ENCODE measurements around the gene KCTD20.

KCTD20 gene

DNA sequence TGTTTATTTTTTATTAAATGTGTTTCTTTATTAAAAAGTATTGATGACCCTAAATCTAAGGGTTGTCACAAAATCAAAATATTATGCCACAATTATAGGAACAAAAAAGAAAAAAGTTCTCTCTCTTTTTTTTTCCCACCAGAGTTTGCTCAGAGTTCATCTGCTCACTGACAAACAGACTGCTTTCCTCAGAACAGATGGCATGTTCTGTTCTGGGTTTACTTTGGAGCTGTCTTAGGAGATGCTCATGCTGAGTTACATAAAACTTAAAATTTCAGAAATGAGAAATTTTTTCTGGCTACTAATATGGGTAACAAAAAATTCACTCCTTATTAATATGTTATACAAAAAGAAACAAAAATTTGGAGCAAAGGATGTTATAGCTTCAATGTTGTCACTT is 74.2 kb downstream of the KCTD20 start:
- TF ChIP-seq SUZ12 (IDR thresholded peaks at IDR 0.05; ENCODE audit: extremely low read depth, insufficient read depth, insufficient read length) (no peak), ZNF274 (IDR thresholded peaks at IDR 0.05; ENCODE audit: low read depth, low read length) (no peak), YY1 (IDR thresholded peaks at IDR 0.05; ENCODE audit: insufficient read depth, insufficient read length) (no peak)
- H3K4me3 ChIP-seq (ENCODE audit: insufficient read length, low read depth), result no peak overlapping the region
- H3K4me1 ChIP-seq (ENCODE audit: insufficient read depth, insufficient read length), result no peaks in the 10 kb centered on the region
- H3K27me3 ChIP-seq (ENCODE audit: insufficient read depth, insufficient read length), result no peaks in the 10 kb centered on the region
- no peak for DNase-seq (ENCODE audit: low read depth, low spot score)
- peaks cover 63% of the 10 kb centered on the region for H3K36me3 ChIP-seq (ENCODE audit: insufficient read depth, insufficient read length, low read length)
- H3K9me3 ChIP-seq (ENCODE audit: insufficient read depth, low read length), result no peaks in the 10 kb centered on the region
- H3K9ac ChIP-seq (ENCODE audit: insufficient read length, low read depth), result no peak overlapping the region

DNA sequence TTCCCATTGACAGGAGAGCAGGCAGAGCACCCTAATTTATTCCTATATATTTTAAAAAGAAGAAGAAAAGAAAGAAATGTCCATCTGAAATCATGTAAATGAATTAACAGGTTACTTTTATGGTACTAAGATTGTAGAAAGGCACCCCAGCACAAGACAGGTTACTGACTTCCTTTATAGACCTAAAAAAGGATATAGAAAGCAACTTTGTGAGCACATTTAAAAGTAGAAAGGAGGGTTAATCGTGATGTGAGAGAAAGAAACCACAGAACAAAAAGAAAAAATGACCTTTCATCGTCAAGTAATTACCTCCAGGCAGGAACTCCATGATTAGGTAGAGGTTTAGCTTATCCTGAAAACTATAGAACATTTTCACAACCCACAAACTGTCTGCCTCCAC is 74.6 kb downstream of the KCTD20 start:
- TF ChIP-seq YY1 (IDR thresholded peaks at IDR 0.05; ENCODE audit: insufficient read depth, insufficient read length), result no peak
- TF ChIP-seq SUZ12 (IDR thresholded peaks at IDR 0.05; ENCODE audit: extremely low read depth, insufficient read depth, insufficient read length), result no peak
- no peak for TF ChIP-seq ZNF274 (IDR thresholded peaks at IDR 0.05; ENCODE audit: low read depth, low read length)
- no peaks in the 10 kb centered on the region for H3K4me1 ChIP-seq (ENCODE audit: insufficient read depth, insufficient read length)
- H3K27me3 ChIP-seq (ENCODE audit: insufficient read depth, insufficient read length), result no peaks in the 10 kb centered on the region
- DNase-seq (ENCODE audit: low read depth, low spot score), result no peak
- H3K9me3 ChIP-seq (ENCODE audit: insufficient read depth, low read length), result no peaks in the 10 kb centered on the region
- H3K9ac ChIP-seq (ENCODE audit: insufficient read length, low read depth), result no peak overlapping the region
- H3K4me3 ChIP-seq (ENCODE audit: insufficient read length, low read depth), result no peak overlapping the region
- H3K36me3 ChIP-seq (ENCODE audit: insufficient read depth, insufficient read length, low read length), result peaks cover 62% of the 10 kb centered on the region

DNA sequence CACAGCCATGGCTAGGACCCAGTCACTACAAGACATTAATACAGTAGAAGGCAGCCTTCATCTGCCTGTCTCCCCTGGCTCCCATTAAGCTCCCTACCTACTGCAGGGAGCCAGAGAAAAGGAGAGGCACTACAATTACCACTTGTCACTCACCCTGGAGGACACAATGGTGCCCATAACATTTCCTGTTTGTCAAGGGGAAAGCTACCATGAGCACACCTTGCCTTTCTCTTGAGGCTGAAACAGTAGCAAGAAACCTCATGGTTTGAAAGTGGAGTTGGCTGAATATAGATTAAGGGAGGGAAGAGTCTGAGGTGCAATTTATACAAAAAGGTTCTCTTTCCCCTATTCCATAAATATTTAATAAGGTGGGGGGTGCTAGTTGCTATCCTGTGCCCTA is 76.6 kb downstream of the KCTD20 start:
- H3K27me3 ChIP-seq (ENCODE audit: insufficient read depth, insufficient read length), result no peaks in the 10 kb centered on the region
- no peak for DNase-seq (ENCODE audit: low read depth, low spot score)
- TF ChIP-seq SUZ12 (IDR thresholded peaks at IDR 0.05; ENCODE audit: extremely low read depth, insufficient read depth, insufficient read length) (no peak), ZNF274 (IDR thresholded peaks at IDR 0.05; ENCODE audit: low read depth, low read length) (no peak), YY1 (IDR thresholded peaks at IDR 0.05; ENCODE audit: insufficient read depth, insufficient read length) (no peak)
- H3K9me3 ChIP-seq (ENCODE audit: insufficient read depth, low read length), result no peaks in the 10 kb centered on the region
- H3K36me3 ChIP-seq (ENCODE audit: insufficient read depth, insufficient read length, low read length), result peaks cover 69% of the 10 kb centered on the region
- no peak overlapping the region for H3K4me3 ChIP-seq (ENCODE audit: insufficient read length, low read depth)
- no peaks in the 10 kb centered on the region for H3K4me1 ChIP-seq (ENCODE audit: insufficient read depth, insufficient read length)
- no peak overlapping the region for H3K9ac ChIP-seq (ENCODE audit: insufficient read length, low read depth)

DNA sequence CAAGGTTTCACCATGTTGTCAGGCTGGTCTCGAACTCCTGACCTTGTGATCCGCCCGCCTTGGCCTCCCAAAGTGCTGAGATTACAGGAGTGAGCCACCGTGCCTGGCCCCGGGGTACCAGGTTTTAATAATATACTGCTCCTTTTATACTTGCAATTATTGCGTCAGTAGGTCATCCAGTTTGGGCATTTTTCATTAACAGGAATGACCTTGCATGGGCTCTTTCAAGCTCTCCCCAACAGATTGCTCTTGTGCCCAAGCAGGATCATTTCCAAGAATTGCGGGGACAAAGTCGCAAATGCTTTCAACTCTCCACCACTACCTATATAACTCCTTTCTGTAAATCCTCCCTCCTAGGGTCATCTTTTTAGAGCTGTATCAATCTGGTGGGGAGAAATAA is 80.7 kb downstream of the KCTD20 start:
- no peak overlapping the region for H3K9ac ChIP-seq (ENCODE audit: insufficient read length, low read depth)
- H3K4me1 ChIP-seq (ENCODE audit: insufficient read depth, insufficient read length), result no peaks in the 10 kb centered on the region
- no peak overlapping the region for H3K4me3 ChIP-seq (ENCODE audit: insufficient read length, low read depth)
- no peak for DNase-seq (ENCODE audit: low read depth, low spot score)
- no peak for TF ChIP-seq ZNF274 (IDR thresholded peaks at IDR 0.05; ENCODE audit: low read depth, low read length)
- no peak for TF ChIP-seq SUZ12 (IDR thresholded peaks at IDR 0.05; ENCODE audit: extremely low read depth, insufficient read depth, insufficient read length)
- no peak for TF ChIP-seq YY1 (IDR thresholded peaks at IDR 0.05; ENCODE audit: insufficient read depth, insufficient read length)
- H3K36me3 ChIP-seq (ENCODE audit: insufficient read depth, insufficient read length, low read length), result peaks cover 63% of the 10 kb centered on the region
- H3K9me3 ChIP-seq (ENCODE audit: insufficient read depth, low read length), result no peaks in the 10 kb centered on the region
- no peaks in the 10 kb centered on the region for H3K27me3 ChIP-seq (ENCODE audit: insufficient read depth, insufficient read length)

DNA sequence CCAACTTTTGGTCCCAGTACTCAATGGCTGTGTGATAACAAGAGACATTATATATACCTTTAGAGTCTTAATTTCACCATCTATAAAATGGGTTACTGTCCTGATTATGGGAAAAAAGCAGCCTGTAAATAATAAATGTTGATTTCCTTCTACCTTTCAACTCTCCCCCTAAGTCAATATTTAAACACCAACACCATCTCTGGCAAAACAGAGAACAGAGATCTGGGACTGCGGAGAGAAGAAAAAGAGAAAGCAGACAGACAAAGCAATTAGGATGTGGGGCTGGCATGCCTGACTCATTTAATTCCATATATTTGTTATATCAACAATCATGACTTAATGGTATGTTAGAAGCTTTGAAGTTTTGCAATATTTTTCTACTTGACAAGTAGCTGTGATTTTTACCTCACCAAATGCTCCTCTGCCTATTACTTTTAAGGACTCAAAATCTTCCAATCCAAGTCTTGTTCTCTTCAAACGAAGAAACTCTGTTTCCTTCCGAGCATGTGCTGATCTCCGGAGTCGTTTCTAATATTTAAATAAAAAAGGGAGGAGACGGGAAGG is 81.2 kb downstream of the KCTD20 start:
- TF ChIP-seq ZNF274 (IDR thresholded peaks at IDR 0.05; ENCODE audit: low read depth, low read length), result no peak
- TF ChIP-seq SUZ12 (IDR thresholded peaks at IDR 0.05; ENCODE audit: extremely low read depth, insufficient read depth, insufficient read length), result no peak
- TF ChIP-seq YY1 (IDR thresholded peaks at IDR 0.05; ENCODE audit: insufficient read depth, insufficient read length), result no peak
- peaks cover 63% of the 10 kb centered on the region for H3K36me3 ChIP-seq (ENCODE audit: insufficient read depth, insufficient read length, low read length)

DNA sequence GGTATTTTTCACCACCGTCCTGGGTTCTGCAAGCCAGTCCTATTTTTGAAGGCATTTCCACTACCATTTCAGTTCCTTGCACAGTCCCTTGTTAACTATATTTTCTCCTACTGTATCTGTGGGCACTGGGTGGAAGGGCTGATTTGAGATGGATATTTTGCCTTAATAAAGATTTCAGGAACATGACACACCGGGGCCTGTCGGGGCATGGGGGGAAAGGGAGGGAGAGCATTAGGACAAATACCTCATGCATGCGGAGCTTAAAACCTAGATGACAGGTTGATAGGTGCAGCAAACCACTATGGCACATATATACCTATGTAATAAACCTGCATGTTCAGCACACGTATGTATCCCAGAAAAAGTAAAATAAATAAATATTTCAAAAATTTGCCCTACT is 82.1 kb downstream of the KCTD20 start:
- Histone ChIP-seq H3K27me3 (ENCODE audit: insufficient read depth, insufficient read length) (no peaks in the 10 kb centered on the region), H3K4me3 (ENCODE audit: insufficient read length, low read depth) (no peak overlapping the region), H3K36me3 (ENCODE audit: insufficient read depth, insufficient read length, low read length) (peaks cover 61% of the 10 kb centered on the region), H3K4me1 (ENCODE audit: insufficient read depth, insufficient read length) (no peaks in the 10 kb centered on the region), H3K9ac (ENCODE audit: insufficient read length, low read depth) (no peak overlapping the region), H3K9me3 (ENCODE audit: insufficient read depth, low read length) (no peaks in the 10 kb centered on the region)
- DNase-seq (ENCODE audit: low read depth, low spot score), result no peak
- no peak for TF ChIP-seq SUZ12 (IDR thresholded peaks at IDR 0.05; ENCODE audit: extremely low read depth, insufficient read depth, insufficient read length)
- TF ChIP-seq ZNF274 (IDR thresholded peaks at IDR 0.05; ENCODE audit: low read depth, low read length), result no peak
- no peak for TF ChIP-seq YY1 (IDR thresholded peaks at IDR 0.05; ENCODE audit: insufficient read depth, insufficient read length)

More for the DNA sequence above, 81.2 kb downstream of the KCTD20 start:
- no peak for DNase-seq (ENCODE audit: low read depth, low spot score)
- Histone ChIP-seq H3K4me3 (ENCODE audit: insufficient read length, low read depth) (no peak overlapping the region), H3K4me1 (ENCODE audit: insufficient read depth, insufficient read length) (no peaks in the 10 kb centered on the region), H3K9me3 (ENCODE audit: insufficient read depth, low read length) (no peaks in the 10 kb centered on the region), H3K9ac (ENCODE audit: insufficient read length, low read depth) (no peak overlapping the region), H3K27me3 (ENCODE audit: insufficient read depth, insufficient read length) (no peaks in the 10 kb centered on the region)

DNA sequence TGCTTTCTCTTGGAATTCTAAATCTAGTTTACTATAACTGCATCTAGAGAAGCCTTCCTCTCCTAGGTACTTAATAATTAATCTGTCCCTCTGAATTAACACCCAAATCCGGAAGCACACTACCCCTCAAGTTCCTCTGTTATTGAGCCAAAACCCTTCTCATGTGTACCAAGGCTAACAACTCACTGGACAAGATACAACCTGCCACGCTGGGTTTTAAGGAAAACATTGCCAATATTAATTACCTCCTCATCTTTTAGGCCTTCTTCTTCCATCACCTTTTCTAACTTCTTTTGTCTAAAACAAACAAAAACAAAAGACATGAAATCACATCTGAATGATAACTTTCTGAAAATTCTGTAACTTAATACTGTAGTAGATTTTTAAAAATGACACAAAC is 82.5 kb downstream of the KCTD20 start:
- Histone ChIP-seq H3K36me3 (ENCODE audit: insufficient read depth, insufficient read length, low read length) (peaks cover 57% of the 10 kb centered on the region), H3K9me3 (ENCODE audit: insufficient read depth, low read length) (no peaks in the 10 kb centered on the region), H3K9ac (ENCODE audit: insufficient read length, low read depth) (no peak overlapping the region), H3K4me3 (ENCODE audit: insufficient read length, low read depth) (no peak overlapping the region), H3K27me3 (ENCODE audit: insufficient read depth, insufficient read length) (no peaks in the 10 kb centered on the region), H3K4me1 (ENCODE audit: insufficient read depth, insufficient read length) (no peaks in the 10 kb centered on the region)
- DNase-seq (ENCODE audit: low read depth, low spot score), result no peak
- TF ChIP-seq ZNF274 (IDR thresholded peaks at IDR 0.05; ENCODE audit: low read depth, low read length) (no peak), SUZ12 (IDR thresholded peaks at IDR 0.05; ENCODE audit: extremely low read depth, insufficient read depth, insufficient read length) (no peak), YY1 (IDR thresholded peaks at IDR 0.05; ENCODE audit: insufficient read depth, insufficient read length) (no peak)

Measured in NT2/D1 (cell line).